Measurements from ENCODE around the gene ANO9. TPM values are rescaled to one million over a fixed set of nuclear protein-coding genes. Genes with fewer than 3 reads are reported as not detected.

Gene ANO9
- total RNA-seq, 1 donor from 2014 or later = 1.9 TPM

- no peaks in the 10 kb centered on the region for H3K79me2 ChIP-seq (ENCODE audit: insufficient read depth, low read length)
- H2AFZ ChIP-seq (ENCODE audit: low read depth, low read length) = no peak overlapping the region
- H3K27ac Mint-ChIP-seq (ENCODE audit: unreplicated experiment) = peak overlapping the region; percentile 60
- peak overlapping the region; percentile 89 for H3K4me3 Mint-ChIP-seq (ENCODE audit: unreplicated experiment)
- H3K27me3 ChIP-seq (ENCODE audit: insufficient read depth, low read length) = peaks cover 20% of the 10 kb centered on the region
- H3K27ac ChIP-seq (ENCODE audit: low read depth, low read length) = no peak overlapping the region
- DNase-seq (ENCODE audit: low read depth) (no peak), FAIRE-seq (no peak)
- no peak overlapping the region for H3K4me2 ChIP-seq (ENCODE audit: low read length)
- H3K9me3 Mint-ChIP-seq (ENCODE audit: unreplicated experiment) = peaks cover 1% of the 10 kb centered on the region
- H3K9me3 ChIP-seq (ENCODE audit: insufficient read depth, low read depth, low read length) = no peaks in the 10 kb centered on the region
- no peak overlapping the region for H3K9ac ChIP-seq (ENCODE audit: low read length)
- peaks cover 4% of the 10 kb centered on the region for H3K36me3 Mint-ChIP-seq (ENCODE audit: low read depth, unreplicated experiment)
- H3K27me3 Mint-ChIP-seq (ENCODE audit: low read depth, unreplicated experiment) = peaks cover 13% of the 10 kb centered on the region
- H3K4me3 ChIP-seq (ENCODE audit: insufficient read depth, low read depth, low read length) = no peak overlapping the region
- H3K36me3 ChIP-seq (ENCODE audit: insufficient read depth, low read length) = no peaks in the 10 kb centered on the region
- H3K4me1 Mint-ChIP-seq (ENCODE audit: low read depth, unreplicated experiment) = peaks cover 2% of the 10 kb centered on the region
- TF ChIP-seq EZH2 (IDR thresholded peaks at IDR 0.05; ENCODE audit: insufficient read depth, low read length) (no peak), CTCF (IDR thresholded peaks at IDR 0.05; ENCODE audit: insufficient read depth, low read depth, low read length) (no peak)
- peaks cover 23% of the 10 kb centered on the region for H4K20me1 ChIP-seq (ENCODE audit: insufficient read depth, low read length)
- H3K4me1 ChIP-seq (ENCODE audit: insufficient read depth, low read length) = no peaks in the 10 kb centered on the region
Observed at GRCh38 chr11:371051-371450, 70.8 kb downstream of the ANO9 start.

GRCh38 chr11:370070-370941 is 71.5 kb downstream of the ANO9 start:
- H3K9ac ChIP-seq (ENCODE audit: low read length) = peak overlapping the region; percentile 57
- Mint-ChIP-seq H3K4me3 (ENCODE audit: unreplicated experiment) (peak overlapping the region; percentile 89), H3K36me3 (ENCODE audit: low read depth, unreplicated experiment) (peaks cover 4% of the 10 kb centered on the region), H3K27me3 (ENCODE audit: low read depth, unreplicated experiment) (peaks cover 13% of the 10 kb centered on the region), H3K27ac (ENCODE audit: unreplicated experiment) (peak overlapping the region; percentile 72), H3K9me3 (ENCODE audit: unreplicated experiment) (peaks cover 2% of the 10 kb centered on the region), H3K4me1 (ENCODE audit: low read depth, unreplicated experiment) (peaks cover 2% of the 10 kb centered on the region)
- no peak overlapping the region for H3K27ac ChIP-seq (ENCODE audit: low read depth, low read length)
- H3K4me2 ChIP-seq (ENCODE audit: low read length) = peak overlapping the region; percentile 78
- no peaks in the 10 kb centered on the region for H3K9me3 ChIP-seq (ENCODE audit: insufficient read depth, low read depth, low read length)
- peaks cover 20% of the 10 kb centered on the region for H3K27me3 ChIP-seq (ENCODE audit: insufficient read depth, low read length)
- no peak overlapping the region for H2AFZ ChIP-seq (ENCODE audit: low read depth, low read length)
- TF ChIP-seq CTCF (IDR thresholded peaks at IDR 0.05; ENCODE audit: insufficient read depth, low read depth, low read length) = no peak
- peak; percentile 60 for TF ChIP-seq EZH2 (IDR thresholded peaks at IDR 0.05; ENCODE audit: insufficient read depth, low read length)
- H3K4me1 ChIP-seq (ENCODE audit: insufficient read depth, low read length) = no peaks in the 10 kb centered on the region
- no peaks in the 10 kb centered on the region for H3K79me2 ChIP-seq (ENCODE audit: insufficient read depth, low read length)
- peak overlapping the region; percentile 46 for H3K4me3 ChIP-seq (ENCODE audit: insufficient read depth, low read depth, low read length)
- no peaks in the 10 kb centered on the region for H3K36me3 ChIP-seq (ENCODE audit: insufficient read depth, low read length)
- DNase-seq (ENCODE audit: low read depth) (no peak), FAIRE-seq (no peak)
- peaks cover 23% of the 10 kb centered on the region for H4K20me1 ChIP-seq (ENCODE audit: insufficient read depth, low read length)
